ENCODE measurements around the gene GNAQ.

DNA sequence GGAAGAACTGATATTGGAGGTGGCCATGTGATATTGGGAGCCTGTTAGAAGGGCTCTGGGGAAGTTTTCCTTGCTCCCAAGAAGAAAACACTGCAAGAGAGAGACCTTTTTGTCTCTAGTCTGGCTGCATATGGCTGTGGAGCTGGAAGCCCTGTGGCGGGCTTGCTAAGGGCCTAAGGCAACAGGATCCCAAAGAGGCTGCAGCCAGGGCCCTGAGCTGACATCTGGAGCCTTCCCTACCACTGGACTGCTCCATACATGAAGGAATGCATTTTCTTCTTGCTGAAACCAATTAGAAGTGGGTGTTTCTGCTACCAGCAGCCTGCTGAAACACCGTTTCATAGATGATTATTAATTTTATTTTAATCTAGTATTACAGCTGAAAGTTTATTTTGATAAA is 42.2 kb downstream of the GNAQ start:
- TF ChIP-seq CTCF (IDR thresholded peaks at IDR 0.05) (no peak), EZH2 (IDR thresholded peaks at IDR 0.05; ENCODE audit: borderline replicate concordance, insufficient read depth, low read depth, low read length, poor library complexity, severe bottlenecking) (no peak)

All from B cell (primary cell).